CD14-positive monocyte (primary cell): Measurements from ENCODE around the gene ROBO3. TPM values are rescaled to one million over a fixed set of nuclear protein-coding genes. Genes with fewer than 3 reads are reported as not detected.
A peak's percentile ranks its signal among the peaks of the same experiment; 100 is the strongest.

Experiments used
- DNase-seq, 3 donors: peaks; one replicate each; pipeline ENCODE4 v3.0.0-alpha.2; 2011 to 2022
- H2AFZ ChIP-seq: 2 replicates; pipeline ENCODE4 v1.6.0; 2012; ENCODE audit warnings: mild to moderate bottlenecking, low read depth, low read length, inconsistent platforms; ENCODE audit not compliant: insufficient read depth, poor library complexity, severe bottlenecking
- H3K27ac ChIP-seq, 2 donors: 1 replicate in 1 of 2; 2 replicates in 1 of 2; pipeline ENCODE4 v1.5.1; 2012 to 2013; ENCODE audit warnings: low read length in 2 of 2, control low read depth in 1 of 2, inconsistent platforms in 1 of 2, low read depth in 1 of 2, mild to moderate bottlenecking in 1 of 2
- H3K27me3 ChIP-seq, 2 donors: one replicate each; pipeline versions ENCODE4 v1.6.0 to v1.6.1; 2011 to 2013; ENCODE audit warnings: low read length in 2 of 2; ENCODE audit not compliant: control insufficient read depth in 2 of 2, insufficient read depth in 2 of 2
- H3K36me3 ChIP-seq, 2 donors: replicated peaks in 1 of 2; 1 replicate in 1 of 2; 2 replicates in 1 of 2; pipeline versions ENCODE4 v1.5.1 to v1.6.1; 2012 to 2013; ENCODE audit warnings: low read length in 2 of 2, control low read depth in 1 of 2, inconsistent platforms in 1 of 2, mild to moderate bottlenecking in 1 of 2; ENCODE audit not compliant: insufficient read depth in 2 of 2, control insufficient read depth in 1 of 2
- H3K4me1 ChIP-seq, 2 donors: 1 replicate in 1 of 2; 2 replicates in 1 of 2; pipeline versions ENCODE4 v1.5.1 to v1.6.1; 2012 to 2013; ENCODE audit warnings: low read length in 2 of 2, control low read depth in 1 of 2, inconsistent platforms in 1 of 2, mild to moderate bottlenecking in 1 of 2, moderate library complexity in 1 of 2; ENCODE audit not compliant: insufficient read depth in 2 of 2, control insufficient read depth in 1 of 2
- H3K4me2 ChIP-seq: replicated peaks from 2 replicates; pipeline ENCODE3; 2012; ENCODE audit warnings: low read length, moderate library complexity, mild to moderate bottlenecking; ENCODE audit not compliant: poor library complexity, severe bottlenecking; ENCODE audit errors: extremely low read depth
- H3K4me3 ChIP-seq, 3 experiments: fragments of 200-600 bp in 1 of 3; sonication (generic) in 1 of 3; replicated peaks in 1 of 3; 1 replicate in 2 of 3; 2 replicates in 1 of 3; pipeline ENCODE4 v1.5.1; 2011 to 2013; ENCODE audit warnings: low read length in 3 of 3, mild to moderate bottlenecking in 3 of 3, control low read depth in 2 of 3, low read depth in 2 of 3, inconsistent platforms in 1 of 3, moderate library complexity in 1 of 3
- H3K79me2 ChIP-seq: 2 replicates; pipeline ENCODE4 v1.6.0; 2012; ENCODE audit warnings: mild to moderate bottlenecking, control low read depth, inconsistent platforms, low read length, moderate library complexity; ENCODE audit not compliant: insufficient read depth
- H3K9ac ChIP-seq: 2 replicates; pipeline ENCODE4 v1.6.0; 2017; ENCODE audit warnings: low read length, mild to moderate bottlenecking; ENCODE audit not compliant: insufficient read depth, poor library complexity, severe bottlenecking
- H3K9me3 ChIP-seq, 2 donors: replicated peaks in 1 of 2; 1 replicate in 1 of 2; 2 replicates in 1 of 2; pipeline versions ENCODE4 v1.5.1 to v1.6.1; 2012 to 2013; ENCODE audit warnings: low read length in 2 of 2, control low read depth in 1 of 2; ENCODE audit not compliant: control insufficient read depth in 1 of 2, insufficient read depth in 1 of 2
- H4K20me1 ChIP-seq: 2 replicates; pipeline ENCODE4 v1.6.0; 2012; ENCODE audit warnings: mild to moderate bottlenecking, low read length, control low read depth, moderate library complexity; ENCODE audit not compliant: insufficient read depth
- H3K27ac Mint-ChIP-seq, 7 donors: one replicate each; pipeline ENCODE4 v1.8.0; 2020; ENCODE audit warnings: mild to moderate bottlenecking in 7 of 7, mixed read lengths in 7 of 7, moderate library complexity in 6 of 7, inconsistent platforms in 2 of 7
- H3K27me3 Mint-ChIP-seq, 3 donors: one replicate each; pipeline ENCODE4 v1.8.0; 2021 to 2022; ENCODE audit warnings: low read depth in 3 of 3, mild to moderate bottlenecking in 3 of 3, mixed read lengths in 3 of 3, moderate library complexity in 3 of 3, inconsistent platforms in 1 of 3
- H3K36me3 Mint-ChIP-seq, 2 donors: one replicate each; pipeline ENCODE4 v1.8.0; 2020; ENCODE audit warnings: mixed read lengths in 2 of 2, inconsistent platforms in 1 of 2, mild to moderate bottlenecking in 1 of 2
- H3K4me1 Mint-ChIP-seq: one replicate; pipeline ENCODE4 v1.8.0; 2020; ENCODE audit warnings: mild to moderate bottlenecking, mixed read lengths
- H3K4me3 Mint-ChIP-seq, 2 donors: one replicate each; pipeline ENCODE4 v1.8.0; 2020; ENCODE audit warnings: mild to moderate bottlenecking in 2 of 2, mixed read lengths in 2 of 2, moderate library complexity in 1 of 2
- H3K9me3 Mint-ChIP-seq, 7 donors: one replicate each; pipeline ENCODE4 v1.8.0; 2020 to 2022; ENCODE audit warnings: mixed read lengths in 7 of 7, mild to moderate bottlenecking in 6 of 7, moderate library complexity in 6 of 7, inconsistent platforms in 2 of 7
- CTCF ChIP-seq: fragments of 200-600 bp; IDR thresholded peaks from one replicate; pipeline ENCODE4 v1.8.0; 2022; ENCODE audit warnings: antibody characterized with exemption, mild to moderate bottlenecking
- WGBS: methylation state at CpG from one replicate; pipeline ENCODE4 v1.1.5; 2013; ENCODE audit warnings: missing lambda C conversion rate; ENCODE audit not compliant: insufficient coverage; 5-methylcytosine and 5-hydroxymethylcytosine counted together
- intact Hi-C, 2 donors: fragments of 100-400 bp; cut with micrococcal nuclease; formaldehyde crosslinking; loops; one replicate each; pipeline versions ENCODE4 v1.15.0 to v1.15.1; 2023
- polyA plus RNA-seq, 3 donors: library from polyadenylated mRNA; depleted of rRNA in 1 of 3; unstranded in 2 of 3; stranded (reverse) in 1 of 3; fragments of 300-500 nt in 2 of 3; fragments of >200 nt in 1 of 3; fragmentation: Illumina TruSeq in 2 of 3; gene quantifications; 1 replicate in 2 of 3; 2 replicates in 1 of 3; pipeline ENCODE4 v1.2.3, GENCODE V29; 2012 to 2021

The ROBO3 gene
- polyA plus RNA-seq, 3 donors: 0.39 to 11.6 (median 0.81) TPM

DNA sequence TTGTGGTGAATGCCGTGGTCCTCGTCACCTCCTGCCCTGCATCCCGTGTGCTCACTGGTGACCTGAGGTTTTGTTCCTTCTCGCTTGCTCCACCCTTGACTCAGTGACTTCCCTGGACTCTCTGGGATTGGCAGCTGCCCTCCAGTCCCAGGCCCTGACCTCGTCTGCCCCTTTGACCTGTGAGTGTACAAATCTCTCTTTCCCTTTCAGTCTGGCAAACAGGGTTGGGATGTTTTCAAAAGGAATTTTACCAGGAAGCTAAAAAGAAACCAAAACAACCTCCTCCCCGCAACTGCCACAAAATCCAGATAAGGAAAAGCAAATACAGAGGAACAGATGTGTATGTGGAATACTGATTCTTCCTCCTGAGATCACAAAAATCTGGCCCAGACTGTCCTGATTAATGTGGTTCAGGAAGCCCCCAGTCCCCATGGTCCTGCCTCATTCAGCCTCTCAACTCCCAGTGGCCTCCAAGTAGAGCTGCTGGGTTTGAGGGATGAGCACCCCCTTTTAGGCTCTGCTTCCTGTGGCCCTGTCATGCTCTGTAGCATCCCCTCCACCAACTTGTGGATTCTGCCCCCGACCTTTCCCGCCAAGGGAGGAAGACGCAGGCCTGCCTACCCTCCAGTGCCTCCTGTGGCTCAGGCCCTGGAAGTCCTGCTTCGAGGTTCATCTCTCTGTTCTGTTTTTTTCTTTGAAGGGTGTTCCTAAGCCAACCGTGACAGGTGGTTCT lies 17.3 kb downstream of the ROBO3 start:
- intact Hi-C loops: no loop called here
- H3K9me3 ChIP-seq: no peaks in the 10 kb centered on the region
- DNase-seq: no peak
- H3K27ac ChIP-seq: no peak overlapping the region
- 83% methylated on average over 8 of the region's 11 CpGs for WGBS
- no peak for TF ChIP-seq CTCF
- no peak overlapping the region for H3K27ac Mint-ChIP-seq
- peaks cover 12% of the 10 kb centered on the region for H3K4me1 Mint-ChIP-seq
- H3K4me1 ChIP-seq: peaks cover under 1% of the 10 kb centered on the region in 2 donors
- no peak overlapping the region for H3K4me3 ChIP-seq
- H3K4me3 Mint-ChIP-seq: no peak overlapping the region
- H3K36me3 Mint-ChIP-seq: no peaks in the 10 kb centered on the region
- no peaks in the 10 kb centered on the region for H3K79me2 ChIP-seq
- no peaks in the 10 kb centered on the region for H3K36me3 ChIP-seq
- peaks cover 0 to 6% of the 10 kb centered on the region in 2 donors for H3K27me3 ChIP-seq
- peaks cover 7 to 20% (median 10%) of the 10 kb centered on the region in 3 donors for H3K27me3 Mint-ChIP-seq
- H3K9me3 Mint-ChIP-seq: peaks cover 0 to 5% (median 0%) of the 10 kb centered on the region in 7 donors
- no peak overlapping the region for H3K9ac ChIP-seq
- H3K4me2 ChIP-seq: no peak overlapping the region
- no peaks in the 10 kb centered on the region for H4K20me1 ChIP-seq
- H2AFZ ChIP-seq: no peak overlapping the region

DNA sequence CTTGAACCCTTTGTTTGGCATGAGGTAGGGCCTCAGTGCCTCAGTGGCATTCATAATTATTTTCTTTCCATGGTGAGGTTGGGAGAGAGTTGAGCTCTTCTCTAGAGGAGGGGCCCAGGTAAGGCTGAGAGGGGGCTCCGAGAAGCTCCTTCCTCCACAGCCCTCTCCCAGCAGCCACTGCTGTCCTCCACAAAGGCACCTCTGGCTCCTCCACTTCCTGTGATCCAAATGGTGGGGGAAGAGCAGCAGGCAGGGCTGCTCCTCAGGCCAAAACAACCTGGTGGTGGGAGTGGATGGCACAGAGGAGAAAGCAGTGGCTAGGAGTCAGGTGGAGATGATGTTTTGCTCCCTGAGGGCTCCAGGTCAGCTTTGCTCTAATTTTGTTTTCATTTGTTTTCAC lies 19.1 kb downstream of the ROBO3 start:
- peaks cover 13% of the 10 kb centered on the region for H3K4me1 Mint-ChIP-seq
- intact Hi-C loops: no loop called here

More for the DNA sequence above, 19.1 kb downstream of the ROBO3 start:
- Histone ChIP-seq H3K4me2 (no peak overlapping the region), H2AFZ (no peak overlapping the region), H3K27ac (no peak overlapping the region), H3K4me3 (no peak overlapping the region), H3K79me2 (no peaks in the 10 kb centered on the region), H3K36me3 (no peaks in the 10 kb centered on the region), H4K20me1 (no peaks in the 10 kb centered on the region), H3K9ac (peak overlapping the region; percentile 4), H3K27me3 (no peaks in the 10 kb centered on the region), H3K9me3 (no peaks in the 10 kb centered on the region), H3K4me1 (peaks cover 0 to 6% of the 10 kb centered on the region in 2 donors)
- peak overlapping the region in 1 of 7 donors; percentile 18 for H3K27ac Mint-ChIP-seq
- WGBS: no CpG with 5 or more reads among the region's 1 CpG
- H3K9me3 Mint-ChIP-seq: peaks cover 0 to 5% (median 0%) of the 10 kb centered on the region in 7 donors
- no peak overlapping the region for H3K4me3 Mint-ChIP-seq
- DNase-seq: no peak
- H3K27me3 Mint-ChIP-seq: peaks cover 0 to 7% (median 3%) of the 10 kb centered on the region in 3 donors
- TF ChIP-seq CTCF: no peak
- no peaks in the 10 kb centered on the region for H3K36me3 Mint-ChIP-seq
